HPDE6-E6E7 (cell line): ENCODE results near the gene UHMK1.

Experiments
- DNase-seq: peaks from one replicate; pipeline ENCODE4 v3.0.0; 2011; ENCODE audit warnings: missing footprints; ENCODE audit errors: extremely low spot score

UHMK1 gene

DNA sequence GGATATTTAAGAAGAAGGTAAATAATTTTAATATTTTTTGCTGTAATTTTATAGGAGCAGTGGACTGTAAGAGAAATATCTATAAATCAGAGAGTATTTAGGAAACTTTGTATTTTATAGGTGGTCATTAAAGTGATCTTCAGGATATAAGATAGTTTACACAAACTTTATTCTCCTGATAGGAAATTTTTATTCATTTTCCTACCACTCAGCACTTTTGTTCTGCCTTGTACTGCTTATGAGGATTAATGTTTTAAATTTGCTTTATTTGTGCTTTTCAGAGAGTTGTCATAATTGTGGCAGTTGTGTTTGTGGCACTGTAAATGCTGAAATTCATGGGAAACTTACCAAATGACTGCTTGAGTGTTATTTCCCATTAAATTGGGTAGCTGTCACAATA is 29.7 kb downstream of the UHMK1 start:
- no peak for DNase-seq

DNA sequence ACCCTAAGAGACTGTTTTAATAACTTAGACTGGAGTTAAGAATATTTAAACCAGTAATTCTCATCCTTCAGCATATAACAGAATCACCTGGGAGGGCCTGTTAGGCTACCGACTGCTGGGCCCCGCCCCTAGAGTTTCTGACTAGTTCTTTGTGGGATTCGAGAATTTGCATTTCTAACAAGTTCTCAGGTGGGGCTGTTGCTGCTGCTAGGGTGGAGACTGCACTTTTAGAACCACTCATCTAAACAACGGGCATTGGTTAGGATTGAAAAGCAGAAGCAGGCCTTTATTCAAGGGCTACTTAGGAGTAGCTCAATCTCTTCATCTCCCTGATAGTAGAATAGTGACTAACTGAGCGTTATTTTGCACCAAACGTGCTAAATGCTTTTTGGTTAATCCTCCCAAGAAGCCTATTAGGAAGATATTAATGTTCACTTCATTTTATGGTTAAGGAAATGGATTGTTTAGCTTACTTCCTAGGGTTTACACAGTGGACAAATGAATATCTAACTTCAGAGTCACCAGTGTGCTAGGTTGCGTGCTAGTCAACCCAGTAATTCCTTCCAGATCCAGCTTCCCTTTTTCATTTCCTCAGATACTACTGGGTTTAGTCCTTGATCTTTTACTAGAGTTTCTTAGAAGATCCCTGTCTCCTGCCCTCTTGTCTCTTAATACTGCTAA is 32.8 kb downstream of the UHMK1 start:
- DNase-seq = no peak

DNA sequence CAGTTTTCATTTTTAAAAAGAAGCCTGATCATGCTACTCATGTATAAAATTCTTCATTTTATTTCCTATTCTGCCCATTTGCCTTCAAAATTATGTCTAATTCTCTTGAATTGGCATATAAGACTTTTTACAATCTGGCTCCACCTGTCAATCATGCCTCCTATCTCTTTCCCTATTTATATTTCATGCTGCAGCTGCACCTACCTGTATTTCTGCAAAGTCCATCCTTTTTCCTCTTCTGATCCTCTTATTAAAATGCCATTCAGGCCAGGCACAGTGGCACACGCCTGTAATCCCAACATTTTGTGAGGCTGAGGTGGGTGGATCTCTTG is 33.3 kb downstream of the UHMK1 start:
- no peak for DNase-seq

DNA sequence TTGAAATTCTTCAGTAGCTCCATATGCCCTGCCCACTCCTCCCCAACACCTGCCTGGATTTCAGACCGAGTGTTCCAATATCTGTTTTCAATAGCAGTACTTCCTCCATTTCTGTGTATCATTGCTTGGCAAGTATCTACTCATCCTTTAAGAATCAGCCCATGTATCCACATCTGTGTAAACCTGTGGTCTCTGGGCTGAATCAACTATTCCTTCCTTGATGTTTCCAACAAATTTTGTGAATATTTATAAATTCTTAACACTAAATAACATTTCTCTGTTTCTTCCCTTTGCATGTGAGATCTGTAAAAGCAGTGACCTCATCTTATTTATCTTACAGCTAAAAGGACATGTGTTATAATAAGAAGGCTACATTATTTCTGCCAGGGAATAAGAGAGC is 37.9 kb downstream of the UHMK1 start:
- no peak for DNase-seq

DNA sequence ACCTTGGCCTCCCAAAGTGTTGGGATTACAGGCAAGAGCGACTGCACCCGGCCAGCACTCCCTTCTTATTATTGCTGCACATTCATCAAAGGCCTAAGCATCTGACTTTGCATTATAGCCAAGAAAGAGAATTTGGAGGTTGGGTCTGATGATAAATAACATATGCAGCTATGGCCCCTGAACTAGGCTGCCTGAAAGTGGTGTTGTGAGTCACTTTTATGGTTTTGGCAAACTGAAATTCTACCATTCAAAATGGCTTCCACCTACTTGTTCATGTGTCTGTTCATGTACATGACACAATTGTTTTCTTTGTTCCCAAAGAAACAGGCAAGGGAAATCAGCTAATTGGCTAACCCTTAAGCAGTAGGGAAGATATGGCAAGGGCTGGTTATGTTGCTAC is 38.9 kb downstream of the UHMK1 start:
- DNase-seq = no peak

- no peak for DNase-seq
Observed at GRCh38 chr1:162537216-162537615, 39.6 kb downstream of the UHMK1 start.

GRCh38 chr1:162538815-162539431 is 41.3 kb downstream of the UHMK1 start:
- peak; percentile 51 for DNase-seq

DNA sequence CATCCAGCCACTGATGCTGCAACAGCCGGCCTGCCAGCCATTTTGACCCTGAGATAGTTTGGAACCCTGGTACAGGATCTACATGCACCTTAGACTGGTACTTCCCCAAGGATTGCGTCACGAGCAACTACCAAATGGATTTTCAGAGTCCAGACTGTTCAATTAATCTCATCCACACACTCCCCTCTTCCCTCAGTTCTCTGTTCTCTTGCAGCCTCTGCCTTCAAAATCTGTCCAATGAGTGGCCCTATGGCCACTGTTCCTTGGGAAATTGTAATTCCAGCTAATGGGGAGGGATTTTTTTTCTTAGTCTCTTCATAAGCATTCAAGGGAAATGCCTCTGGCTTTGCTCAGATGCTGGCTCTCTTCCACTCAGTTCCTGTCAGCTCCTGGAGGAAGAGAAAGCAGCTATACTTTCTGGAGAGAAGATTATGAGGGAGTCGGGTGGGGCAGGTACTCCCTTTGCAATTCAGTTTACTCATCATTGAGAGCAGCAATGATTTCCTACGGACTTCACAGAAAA is 44.1 kb downstream of the UHMK1 start:
- DNase-seq = peak; percentile 60

GRCh38 chr1:162543228-162543627 is 45.6 kb downstream of the UHMK1 start:
- DNase-seq = no peak

- no peak for DNase-seq
Observed at GRCh38 chr1:162548170-162548569, 50.6 kb downstream of the UHMK1 start.

DNA sequence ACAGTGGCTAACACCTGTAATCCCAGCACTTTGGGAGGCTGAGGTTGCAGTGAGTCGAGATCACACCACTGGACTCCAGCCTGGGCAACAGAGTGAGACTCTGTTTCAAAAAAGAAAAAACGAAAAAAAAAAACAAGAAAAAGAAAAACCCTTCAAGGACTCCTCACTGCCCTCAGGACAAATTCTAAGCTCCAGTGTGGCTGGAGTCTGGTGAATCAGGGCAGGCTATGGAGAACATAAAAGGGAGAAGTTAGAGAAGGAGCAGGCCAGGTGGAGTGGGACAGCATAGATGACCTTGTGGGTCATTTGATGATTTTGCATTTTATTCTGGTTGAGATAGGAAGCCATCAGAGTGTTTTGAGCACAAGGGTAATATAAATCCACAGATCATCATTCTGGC is 51.4 kb downstream of the UHMK1 start:
- DNase-seq = no peak

DNA sequence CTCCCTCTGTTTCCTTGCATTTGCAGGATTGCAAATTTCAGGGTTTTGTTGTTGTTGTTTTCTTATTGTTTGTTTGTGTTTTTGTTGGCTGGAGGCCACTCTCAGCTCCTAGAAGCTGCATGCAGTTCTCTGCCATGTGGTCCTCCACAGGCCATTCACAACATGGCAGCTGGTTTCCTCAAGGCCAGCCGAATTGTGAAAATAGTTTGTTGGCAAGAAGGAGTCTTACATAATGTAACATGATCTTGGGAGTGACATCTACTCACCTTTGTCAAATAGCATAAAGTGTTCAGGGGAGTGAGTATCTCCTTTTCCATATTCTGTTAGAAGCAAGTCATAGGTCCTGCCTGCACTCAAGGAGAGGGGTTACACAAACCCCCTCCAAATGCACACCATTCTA is 53.3 kb downstream of the UHMK1 start:
- no peak for DNase-seq

GRCh38 chr1:162551969-162552683 is 54.5 kb downstream of the UHMK1 start:
- no peak for DNase-seq

- DNase-seq = no peak
Observed at GRCh38 chr1:162552684-162553252, 55.1 kb downstream of the UHMK1 start.

DNA sequence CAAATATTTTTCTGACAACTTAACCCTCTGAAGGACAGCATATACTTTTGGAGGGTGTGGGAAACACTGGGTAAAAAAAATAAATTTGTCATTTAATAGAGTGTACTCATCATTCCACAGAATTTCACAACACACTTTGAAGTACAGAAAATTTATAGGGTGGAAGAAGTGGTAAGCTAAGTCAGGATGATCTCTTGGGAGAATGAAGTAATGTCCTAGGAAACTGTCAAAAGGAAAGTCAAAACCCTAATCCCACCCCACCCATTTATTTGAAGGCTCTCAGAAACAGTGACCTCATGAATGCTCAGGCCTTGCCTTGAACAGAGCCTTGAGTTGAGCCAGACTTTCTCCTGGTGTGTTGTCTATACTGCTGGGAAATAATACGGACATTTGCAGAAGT is 56.6 kb downstream of the UHMK1 start:
- DNase-seq = no peak

GRCh38 chr1:162557536-162557935 is 59.9 kb downstream of the UHMK1 start:
- DNase-seq = no peak

DNA sequence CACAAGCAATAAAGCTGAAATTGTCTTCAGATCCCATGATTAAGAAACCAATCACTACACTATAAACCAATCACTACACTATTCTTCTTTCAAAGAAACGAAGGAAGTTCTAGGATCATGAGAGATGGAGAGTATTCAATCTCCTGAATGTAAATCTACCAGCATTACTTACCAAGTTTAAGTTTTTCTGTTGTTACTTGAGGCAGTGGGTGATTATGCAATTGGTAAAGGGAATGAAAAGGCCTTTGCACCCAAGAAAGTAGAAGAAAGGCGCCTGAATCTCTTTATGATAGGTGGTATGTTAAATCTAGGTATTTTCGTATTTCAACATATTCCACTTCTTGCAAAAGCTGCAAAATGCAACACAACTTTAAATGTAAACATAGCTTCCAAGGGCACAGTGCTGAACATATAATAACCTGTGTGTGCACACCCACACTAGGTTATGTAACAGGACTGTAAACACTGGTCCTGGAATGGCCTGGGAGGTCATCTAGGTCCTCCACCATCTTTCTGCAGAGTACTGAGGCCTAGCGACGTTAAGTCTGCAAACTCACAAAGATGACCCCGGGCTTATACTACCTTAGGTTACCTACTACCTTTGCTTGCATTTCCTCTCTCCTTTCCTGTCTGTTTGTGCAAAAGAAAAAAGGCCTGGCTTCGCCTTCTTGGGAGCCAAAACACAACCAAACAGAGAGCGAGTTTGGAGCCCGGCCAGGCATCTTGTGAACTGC is 62.9 kb downstream of the UHMK1 start:
- DNase-seq = no peak

DNA sequence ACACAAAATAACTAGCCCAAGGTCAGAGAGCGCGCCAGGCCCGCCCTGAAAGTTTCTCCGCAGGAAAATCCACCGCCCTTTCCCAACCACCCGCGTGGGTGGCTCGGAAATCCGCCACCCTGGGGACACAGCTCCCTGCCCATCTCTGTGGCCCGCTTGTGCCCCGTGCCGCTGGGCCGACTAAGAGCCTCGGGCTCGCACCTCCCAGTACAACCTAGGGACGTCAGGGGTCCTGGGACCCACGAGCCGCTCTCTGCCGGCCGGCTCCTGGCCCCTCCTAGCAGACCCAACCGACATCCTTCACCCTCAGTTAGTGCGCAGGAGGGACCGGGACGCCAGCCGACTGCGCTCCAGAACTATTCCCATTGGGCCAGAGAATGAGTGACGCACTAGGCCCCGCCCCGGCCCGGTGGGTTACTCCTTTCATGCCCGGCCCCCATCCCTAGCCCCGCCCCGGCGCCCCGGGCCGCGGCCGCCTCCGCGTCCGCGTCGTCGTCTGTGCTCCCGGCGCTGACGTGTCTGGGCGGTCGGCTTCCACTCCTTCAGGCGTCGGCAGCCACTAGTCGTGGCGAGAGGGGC is 63.5 kb downstream of the UHMK1 start:
- DNase-seq = peak; percentile 92

- no peak for DNase-seq
Observed at GRCh38 chr1:162561616-162562469, 64.2 kb downstream of the UHMK1 start, which contains the start of gene UAP1. Gene UAP1, plus strand, starts transcription at chr1:162561722. Its CDS starts 4,347 bp downstream, at chr1:162566069.

DNA sequence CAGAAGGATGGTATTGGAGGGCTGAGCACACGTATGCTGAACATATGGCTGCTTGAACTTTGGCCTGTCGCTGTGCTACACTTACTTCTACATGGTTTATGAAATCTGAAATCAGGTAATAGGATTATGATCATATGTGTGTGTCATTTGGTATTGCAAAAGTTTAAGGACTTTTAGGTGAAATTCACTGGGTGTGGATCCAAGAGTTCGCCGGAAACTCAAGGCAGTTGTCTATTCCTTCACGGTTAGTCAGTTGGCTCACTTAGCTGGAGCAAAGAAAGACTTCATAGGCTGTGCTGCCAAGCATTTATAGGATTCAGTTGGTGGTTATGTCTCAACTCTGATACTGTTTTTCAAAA is 64.8 kb downstream of the UHMK1 start:
- no peak for DNase-seq

GRCh38 chr1:162564762-162565218 is 67.2 kb downstream of the UHMK1 start:
- DNase-seq = no peak
